Endothelial cell (in vitro differentiated cells): ENCODE data around the gene PDPK1. TPM values are rescaled to one million over a fixed set of nuclear protein-coding genes. Genes with fewer than 3 reads are reported as not detected.

Experiments
- DNase-seq: peaks from one replicate; pipeline ENCODE4 v3.0.0; 2021; ENCODE audit warnings: low spot score
- H3K27ac Mint-ChIP-seq: one replicate; pipeline ENCODE4 v1.8.0; 2021; ENCODE audit warnings: mixed read lengths, inconsistent platforms; ENCODE audit not compliant: unreplicated experiment
- H3K27me3 Mint-ChIP-seq: one replicate; pipeline ENCODE4 v1.8.0; 2021; ENCODE audit warnings: mild to moderate bottlenecking, moderate library complexity, mixed read lengths, inconsistent platforms; ENCODE audit not compliant: unreplicated experiment
- H3K36me3 Mint-ChIP-seq: one replicate; pipeline ENCODE4 v1.8.0; 2021; ENCODE audit warnings: mild to moderate bottlenecking, low read depth, mixed read lengths, inconsistent platforms; ENCODE audit not compliant: unreplicated experiment
- H3K4me1 Mint-ChIP-seq: one replicate; pipeline ENCODE4 v1.8.0; 2021; ENCODE audit warnings: mild to moderate bottlenecking, mixed read lengths, inconsistent platforms; ENCODE audit not compliant: unreplicated experiment
- H3K4me3 Mint-ChIP-seq: one replicate; pipeline ENCODE4 v1.8.0; 2021; ENCODE audit warnings: mild to moderate bottlenecking, mixed read lengths, inconsistent platforms; ENCODE audit not compliant: unreplicated experiment
- H3K9me3 Mint-ChIP-seq: one replicate; pipeline ENCODE4 v1.8.0; 2021; ENCODE audit warnings: mixed read lengths, inconsistent platforms; ENCODE audit not compliant: unreplicated experiment
- total RNA-seq: library from RNA; stranded (reverse); fragmentation: NEBNext Ultra II Directional; extraction: Animal tissue kit (Norgen Biotek cat#: 25700); gene quantifications from one replicate; pipeline ENCODE4 v1.2.1, GENCODE V29; 2021; ENCODE audit not compliant: unreplicated experiment
- TF ChIP-seq, protein P1 (sequence below): fragments of 200-600 bp; sonication (generic); IDR thresholded peaks from one replicate; pipeline ENCODE4 v1.5.0; 2021; ENCODE audit warnings: antibody characterized with exemption; ENCODE audit not compliant: unreplicated experiment

PDPK1 gene
- total RNA-seq, 1 donor from 2014 or later, result 33.6 TPM

GRCh38 chr16:2528161-2529060 is 9.4 kb upstream of the PDPK1 start:
- no peaks in the 10 kb centered on the region for H3K9me3 Mint-ChIP-seq
- peaks cover 3% of the 10 kb centered on the region for H3K4me1 Mint-ChIP-seq
- TF ChIP-seq, protein P1, sequence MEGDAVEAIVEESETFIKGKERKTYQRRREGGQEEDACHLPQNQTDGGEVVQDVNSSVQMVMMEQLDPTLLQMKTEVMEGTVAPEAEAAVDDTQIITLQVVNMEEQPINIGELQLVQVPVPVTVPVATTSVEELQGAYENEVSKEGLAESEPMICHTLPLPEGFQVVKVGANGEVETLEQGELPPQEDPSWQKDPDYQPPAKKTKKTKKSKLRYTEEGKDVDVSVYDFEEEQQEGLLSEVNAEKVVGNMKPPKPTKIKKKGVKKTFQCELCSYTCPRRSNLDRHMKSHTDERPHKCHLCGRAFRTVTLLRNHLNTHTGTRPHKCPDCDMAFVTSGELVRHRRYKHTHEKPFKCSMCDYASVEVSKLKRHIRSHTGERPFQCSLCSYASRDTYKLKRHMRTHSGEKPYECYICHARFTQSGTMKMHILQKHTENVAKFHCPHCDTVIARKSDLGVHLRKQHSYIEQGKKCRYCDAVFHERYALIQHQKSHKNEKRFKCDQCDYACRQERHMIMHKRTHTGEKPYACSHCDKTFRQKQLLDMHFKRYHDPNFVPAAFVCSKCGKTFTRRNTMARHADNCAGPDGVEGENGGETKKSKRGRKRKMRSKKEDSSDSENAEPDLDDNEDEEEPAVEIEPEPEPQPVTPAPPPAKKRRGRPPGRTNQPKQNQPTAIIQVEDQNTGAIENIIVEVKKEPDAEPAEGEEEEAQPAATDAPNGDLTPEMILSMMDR, result no peak
- H3K27ac Mint-ChIP-seq, result no peak overlapping the region
- no peak for DNase-seq
- H3K4me3 Mint-ChIP-seq, result no peak overlapping the region
- peaks cover 7% of the 10 kb centered on the region for H3K27me3 Mint-ChIP-seq
- H3K36me3 Mint-ChIP-seq, result peaks cover 9% of the 10 kb centered on the region

DNA sequence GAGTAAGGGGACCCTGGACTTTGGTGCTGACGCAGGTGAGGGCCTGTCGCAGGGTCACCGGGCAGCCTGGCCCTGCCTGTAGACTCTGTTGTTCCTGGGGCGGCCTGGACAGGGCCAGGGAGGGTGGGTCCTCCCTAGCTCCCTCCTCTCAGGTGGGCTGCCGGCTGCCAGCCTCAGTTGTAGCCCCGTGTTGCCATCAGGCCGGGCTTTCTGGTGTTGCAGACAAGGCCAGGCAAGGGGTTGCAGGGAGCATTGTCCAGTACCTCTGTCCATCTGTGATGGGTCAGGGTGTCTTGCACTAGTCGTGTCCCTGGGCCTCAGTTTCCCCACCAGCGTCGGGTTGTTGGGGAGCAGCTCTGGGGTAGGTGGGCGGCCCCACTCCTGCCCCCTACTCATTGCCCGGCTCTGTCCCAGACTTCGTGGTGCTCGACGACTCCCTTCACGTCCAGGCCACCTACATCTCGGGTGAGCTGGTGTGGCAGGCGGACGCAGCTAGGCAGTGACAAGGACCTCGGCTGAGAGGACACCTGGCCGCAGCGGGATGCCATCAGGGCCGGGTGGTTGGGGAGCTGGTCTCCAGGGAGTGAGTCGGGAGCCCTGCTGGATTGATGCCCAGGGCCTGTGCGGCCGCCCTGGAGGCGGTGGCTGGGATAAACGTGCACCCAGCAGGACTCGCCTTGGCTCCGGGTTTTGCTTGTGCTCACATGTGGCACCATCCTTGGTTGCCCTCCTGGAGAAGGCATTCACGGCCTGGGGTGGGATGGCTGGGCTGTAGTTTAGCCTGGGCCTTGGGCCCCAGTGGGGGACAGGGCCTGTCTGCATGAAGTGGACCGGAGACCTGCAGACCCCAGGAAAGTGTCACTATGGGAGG is 8.5 kb upstream of the PDPK1 start:
- no peak for DNase-seq
- H3K4me3 Mint-ChIP-seq, result no peak overlapping the region

DNA sequence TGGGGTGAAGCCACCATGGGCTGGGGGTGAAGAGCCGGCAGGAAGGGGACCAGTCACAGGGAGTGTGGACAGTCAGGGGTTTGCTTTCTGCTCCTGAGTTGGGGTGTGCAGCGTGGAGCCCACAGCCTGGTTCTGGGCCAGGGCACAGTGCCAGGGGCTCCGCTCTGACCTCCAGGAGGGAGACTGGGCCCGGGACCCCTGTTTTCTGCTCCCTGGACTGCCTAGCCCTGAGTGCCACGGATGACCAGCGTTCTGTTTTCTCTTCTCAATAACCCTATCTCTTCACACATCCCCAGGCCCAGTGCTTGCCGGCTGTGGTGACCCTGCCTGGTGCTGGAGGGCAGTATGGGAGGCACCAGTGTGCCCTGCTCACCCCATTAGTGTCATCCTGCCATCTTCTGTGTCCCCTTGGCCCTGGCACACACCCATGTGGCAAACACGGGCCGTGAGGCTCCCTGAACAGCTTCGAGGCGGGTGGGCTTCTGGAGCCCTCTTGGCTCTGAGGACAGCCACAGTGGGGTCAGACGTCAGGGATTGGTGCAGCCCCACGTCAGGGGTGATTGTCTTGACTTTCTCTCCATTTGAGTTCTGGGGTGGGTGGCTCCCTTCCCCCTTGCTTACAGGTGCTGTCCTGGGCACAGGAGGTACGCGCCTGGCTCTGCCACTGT is 7.7 kb upstream of the PDPK1 start:
- H3K27ac Mint-ChIP-seq, result peak overlapping the region; percentile 24
- H3K36me3 Mint-ChIP-seq, result no peaks in the 10 kb centered on the region
- TF ChIP-seq, protein P1, result no peak
- no peaks in the 10 kb centered on the region for H3K9me3 Mint-ChIP-seq
- H3K4me3 Mint-ChIP-seq, result peak overlapping the region; percentile 79
- H3K27me3 Mint-ChIP-seq, result peaks cover 14% of the 10 kb centered on the region
- peaks cover 3% of the 10 kb centered on the region for H3K4me1 Mint-ChIP-seq
- DNase-seq, result no peak

More for the DNA sequence above, 8.5 kb upstream of the PDPK1 start:
- TF ChIP-seq, protein P1, result no peak
- Mint-ChIP-seq H3K4me1 (peaks cover 3% of the 10 kb centered on the region), H3K9me3 (no peaks in the 10 kb centered on the region), H3K27ac (no peak overlapping the region), H3K27me3 (peaks cover 14% of the 10 kb centered on the region), H3K36me3 (peaks cover 8% of the 10 kb centered on the region)

DNA sequence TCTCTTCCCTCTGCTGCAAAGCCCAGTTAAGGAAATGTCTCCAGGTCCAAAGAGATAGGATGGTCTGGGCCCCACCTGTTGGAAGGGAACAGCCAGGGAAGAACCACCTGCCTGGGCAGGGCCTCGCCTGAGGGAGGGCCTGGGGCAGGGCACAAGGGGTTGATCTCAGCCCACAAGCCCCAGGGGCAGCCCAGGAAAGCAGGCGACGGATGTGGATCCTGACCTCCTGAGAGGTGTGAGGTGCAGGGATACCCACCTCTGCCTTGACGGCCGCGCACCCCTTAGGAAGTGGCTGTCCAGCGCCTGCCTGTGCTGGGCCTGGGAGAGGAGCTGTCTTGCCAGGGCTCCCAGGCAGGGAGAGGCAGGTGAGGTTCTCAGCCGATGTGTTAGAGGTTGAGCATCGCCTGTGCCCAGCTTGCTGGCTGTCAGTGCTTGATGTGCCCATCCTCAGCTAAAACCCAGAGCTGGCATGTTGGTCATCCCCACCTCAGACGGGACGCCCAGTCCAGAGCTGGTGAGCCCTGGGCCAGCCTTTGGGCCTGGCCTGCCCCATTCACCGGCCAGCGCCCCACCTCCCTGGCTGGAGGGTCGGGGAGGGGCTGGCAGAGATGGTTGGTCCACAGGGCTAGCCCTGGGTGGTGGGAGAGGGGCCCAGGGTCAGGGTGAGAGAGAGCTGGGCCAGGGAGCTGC is 7.0 kb upstream of the PDPK1 start:
- no peak for DNase-seq
- Mint-ChIP-seq H3K4me1 (peaks cover 3% of the 10 kb centered on the region), H3K9me3 (no peaks in the 10 kb centered on the region), H3K27me3 (peaks cover 14% of the 10 kb centered on the region), H3K4me3 (peak overlapping the region; percentile 95), H3K27ac (peak overlapping the region; percentile 24), H3K36me3 (no peaks in the 10 kb centered on the region)
- TF ChIP-seq, protein P1, result no peak
